Measurements from ENCODE around the gene TAB2. TPM values are rescaled to one million over a fixed set of nuclear protein-coding genes. Genes with fewer than 3 reads are reported as not detected.

The TAB2 gene
- total RNA-seq, 1 donor from 2014 or later: 50.6 TPM

DNA sequence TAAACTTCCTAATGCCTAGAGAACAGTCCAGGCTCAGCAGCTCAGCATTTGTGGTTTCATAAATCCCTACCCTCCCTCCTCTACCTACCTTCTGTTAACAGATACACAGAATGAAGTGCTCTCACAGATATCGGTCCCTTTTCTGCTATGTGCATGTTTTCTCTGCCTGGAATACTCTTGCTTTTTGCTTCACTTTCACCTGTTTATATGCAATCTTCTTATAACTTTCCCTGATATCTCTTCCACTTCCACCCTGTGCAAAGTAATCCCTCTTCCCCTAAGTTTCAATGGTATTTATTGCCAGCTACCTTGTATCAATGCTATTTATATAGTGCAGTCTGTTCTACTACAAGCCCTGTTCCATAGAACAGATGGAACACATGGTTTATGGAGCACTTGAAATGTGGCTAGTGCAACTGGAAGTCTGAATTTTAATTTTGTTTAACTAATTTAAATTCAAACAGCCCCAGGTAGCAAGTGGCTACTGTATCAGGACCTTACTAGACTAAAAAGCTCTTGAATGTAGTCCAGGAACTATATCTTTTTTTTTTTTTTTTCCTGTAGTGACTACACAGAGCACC is 3.1 kb upstream of the TAB2 start:
- Mint-ChIP-seq H3K4me1 (ENCODE audit: unreplicated experiment) (peaks cover 11% of the 10 kb centered on the region), H3K27ac (ENCODE audit: unreplicated experiment) (no peak overlapping the region), H3K36me3 (ENCODE audit: unreplicated experiment) (no peaks in the 10 kb centered on the region), H3K9me3 (ENCODE audit: unreplicated experiment) (no peaks in the 10 kb centered on the region), H3K4me3 (ENCODE audit: unreplicated experiment) (no peak overlapping the region), H3K27me3 (ENCODE audit: unreplicated experiment) (peaks cover 2% of the 10 kb centered on the region)
- no peak for DNase-seq (ENCODE audit: extremely low spot score, unreplicated experiment)
- TF ChIP-seq, protein P1, sequence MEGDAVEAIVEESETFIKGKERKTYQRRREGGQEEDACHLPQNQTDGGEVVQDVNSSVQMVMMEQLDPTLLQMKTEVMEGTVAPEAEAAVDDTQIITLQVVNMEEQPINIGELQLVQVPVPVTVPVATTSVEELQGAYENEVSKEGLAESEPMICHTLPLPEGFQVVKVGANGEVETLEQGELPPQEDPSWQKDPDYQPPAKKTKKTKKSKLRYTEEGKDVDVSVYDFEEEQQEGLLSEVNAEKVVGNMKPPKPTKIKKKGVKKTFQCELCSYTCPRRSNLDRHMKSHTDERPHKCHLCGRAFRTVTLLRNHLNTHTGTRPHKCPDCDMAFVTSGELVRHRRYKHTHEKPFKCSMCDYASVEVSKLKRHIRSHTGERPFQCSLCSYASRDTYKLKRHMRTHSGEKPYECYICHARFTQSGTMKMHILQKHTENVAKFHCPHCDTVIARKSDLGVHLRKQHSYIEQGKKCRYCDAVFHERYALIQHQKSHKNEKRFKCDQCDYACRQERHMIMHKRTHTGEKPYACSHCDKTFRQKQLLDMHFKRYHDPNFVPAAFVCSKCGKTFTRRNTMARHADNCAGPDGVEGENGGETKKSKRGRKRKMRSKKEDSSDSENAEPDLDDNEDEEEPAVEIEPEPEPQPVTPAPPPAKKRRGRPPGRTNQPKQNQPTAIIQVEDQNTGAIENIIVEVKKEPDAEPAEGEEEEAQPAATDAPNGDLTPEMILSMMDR (IDR thresholded peaks at IDR 0.05): no peak

DNA sequence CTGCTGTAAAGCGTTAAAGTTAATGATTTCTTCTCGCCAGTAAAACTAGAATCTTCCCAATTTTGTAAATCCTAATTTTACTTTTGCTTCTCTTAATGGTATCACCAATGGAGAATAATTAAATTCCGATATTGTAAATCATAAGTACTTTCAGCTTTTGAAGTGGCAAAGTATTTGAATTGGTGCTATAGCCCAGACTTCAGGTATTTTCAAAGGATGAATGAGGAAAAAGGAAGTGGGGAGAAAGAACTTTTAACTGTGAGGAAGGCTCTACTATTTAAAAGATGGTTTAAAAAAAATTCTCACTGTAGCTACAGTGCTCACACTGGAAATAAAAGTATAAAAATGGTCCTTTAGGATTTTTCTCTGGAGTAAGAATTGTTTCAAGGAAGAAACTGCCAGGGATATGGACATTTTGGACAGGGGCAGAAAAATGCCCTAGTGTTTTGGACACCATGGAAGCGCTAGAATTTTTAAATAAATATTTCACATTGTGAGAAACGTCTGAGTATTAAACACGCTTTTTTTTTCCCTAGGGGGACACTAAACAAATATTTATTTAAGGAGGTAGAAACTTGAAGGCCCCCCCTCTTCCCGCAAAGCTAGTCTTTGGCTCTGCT is 1.3 kb upstream of the TAB2 start:
- peak overlapping the region; percentile 81 for H3K4me3 Mint-ChIP-seq (ENCODE audit: unreplicated experiment)
- peaks cover 27% of the 10 kb centered on the region for H3K4me1 Mint-ChIP-seq (ENCODE audit: unreplicated experiment)
- H3K27ac Mint-ChIP-seq (ENCODE audit: unreplicated experiment): peak overlapping the region; percentile 90
- TF ChIP-seq, protein P1 (IDR thresholded peaks at IDR 0.05): no peak
- no peak for DNase-seq (ENCODE audit: extremely low spot score, unreplicated experiment)
- H3K27me3 Mint-ChIP-seq (ENCODE audit: unreplicated experiment): peaks cover 2% of the 10 kb centered on the region
- no peaks in the 10 kb centered on the region for H3K36me3 Mint-ChIP-seq (ENCODE audit: unreplicated experiment)
- no peaks in the 10 kb centered on the region for H3K9me3 Mint-ChIP-seq (ENCODE audit: unreplicated experiment)

DNA sequence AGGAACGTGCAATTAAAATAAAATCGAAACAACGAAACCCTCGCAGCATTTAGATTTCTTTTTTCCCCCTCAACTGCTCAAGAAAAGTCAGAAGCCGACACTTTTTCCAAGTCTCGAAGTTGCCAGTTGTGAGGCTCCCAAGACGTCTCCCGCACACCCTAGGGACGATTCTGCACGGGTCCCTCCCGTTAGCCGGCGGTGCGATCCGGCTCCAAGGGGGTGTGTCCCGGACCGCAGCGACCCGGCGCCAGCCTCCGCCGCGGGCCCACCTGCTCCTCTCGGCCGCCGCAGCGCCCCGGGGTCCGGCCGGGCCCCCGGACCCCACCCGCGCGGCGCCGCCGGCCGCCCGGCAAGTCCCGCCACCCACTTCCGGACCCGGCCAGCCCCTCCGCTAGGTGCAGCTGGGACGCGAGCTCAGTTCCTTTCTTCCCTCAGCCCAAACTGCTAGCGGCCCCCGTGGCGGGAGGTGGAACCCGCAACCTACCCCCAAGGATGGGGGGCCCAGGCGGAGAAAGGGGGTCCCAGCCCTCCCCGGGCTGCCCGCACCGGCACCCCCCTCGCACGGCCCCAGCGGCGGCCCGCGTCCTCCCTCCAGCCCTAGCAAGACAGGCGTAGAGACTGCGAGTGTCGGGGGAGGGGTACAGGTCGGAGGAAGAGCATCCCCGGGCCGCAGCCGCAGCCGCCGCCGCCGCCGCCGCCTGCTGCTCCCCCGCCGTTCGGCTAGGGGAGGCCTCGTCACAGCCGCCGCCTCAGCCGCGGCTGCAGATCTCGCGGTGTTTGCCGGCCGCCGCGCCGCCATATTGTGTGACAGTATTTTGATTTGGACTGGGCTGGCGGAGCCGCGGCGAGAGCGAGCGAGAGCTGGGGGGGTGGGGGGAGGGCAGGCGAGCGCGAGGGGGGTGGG is 520 bp upstream of the TAB2 start:
- H3K27ac Mint-ChIP-seq (ENCODE audit: unreplicated experiment): peak overlapping the region; percentile 90
- H3K36me3 Mint-ChIP-seq (ENCODE audit: unreplicated experiment): no peaks in the 10 kb centered on the region
- H3K9me3 Mint-ChIP-seq (ENCODE audit: unreplicated experiment): no peaks in the 10 kb centered on the region
- peaks cover 35% of the 10 kb centered on the region for H3K4me1 Mint-ChIP-seq (ENCODE audit: unreplicated experiment)
- H3K27me3 Mint-ChIP-seq (ENCODE audit: unreplicated experiment): peaks cover 2% of the 10 kb centered on the region
- TF ChIP-seq, protein P1 (IDR thresholded peaks at IDR 0.05): no peak
- DNase-seq (ENCODE audit: extremely low spot score, unreplicated experiment): peak; percentile 97
- H3K4me3 Mint-ChIP-seq (ENCODE audit: unreplicated experiment): peak overlapping the region; percentile 81

DNA sequence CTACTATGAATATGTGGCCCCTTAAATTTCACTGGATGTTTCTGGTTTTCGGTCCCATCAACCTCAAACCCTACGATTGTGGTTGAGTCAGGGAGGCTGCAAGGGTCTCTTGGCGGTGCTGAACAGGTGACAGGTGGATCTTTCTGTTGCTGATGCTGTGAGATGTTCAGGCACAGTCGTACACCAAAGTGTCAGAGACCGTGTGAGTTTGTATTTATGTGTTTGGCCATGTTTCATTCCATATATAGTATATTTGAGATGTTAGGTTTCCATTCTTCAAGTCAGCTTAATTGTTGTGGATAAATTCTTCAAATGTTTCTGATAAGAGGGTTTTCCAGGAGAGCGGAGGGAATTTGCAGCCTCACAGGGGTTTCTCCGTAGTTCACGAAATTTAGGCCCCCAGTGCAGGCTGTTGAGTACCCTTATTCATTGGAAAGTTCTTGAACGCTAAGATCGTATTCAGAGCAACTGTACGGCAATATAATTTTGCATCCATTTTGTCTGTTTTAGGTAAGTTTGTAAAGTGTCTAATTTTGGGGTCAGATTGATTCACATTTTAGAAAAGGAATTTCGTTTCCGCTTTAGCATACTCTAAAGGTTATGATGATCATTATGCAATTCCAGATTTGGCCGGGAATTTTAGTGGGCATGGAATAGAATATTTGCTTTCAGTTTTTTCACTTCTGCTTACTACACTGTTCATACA is 1.2 kb downstream of the TAB2 start:
- no peak for DNase-seq (ENCODE audit: extremely low spot score, unreplicated experiment)
- TF ChIP-seq, protein P1 (IDR thresholded peaks at IDR 0.05): no peak
- Mint-ChIP-seq H3K4me3 (ENCODE audit: unreplicated experiment) (peak overlapping the region; percentile 80), H3K27ac (ENCODE audit: unreplicated experiment) (peak overlapping the region; percentile 84), H3K36me3 (ENCODE audit: unreplicated experiment) (no peaks in the 10 kb centered on the region), H3K27me3 (ENCODE audit: unreplicated experiment) (peaks cover 2% of the 10 kb centered on the region), H3K4me1 (ENCODE audit: unreplicated experiment) (peaks cover 48% of the 10 kb centered on the region), H3K9me3 (ENCODE audit: unreplicated experiment) (no peaks in the 10 kb centered on the region)

Data from osteocyte (in vitro differentiated cells).